HG02970 (cell line): Measurements from ENCODE around the gene COPZ1.
"Not testable (repeated sequence)": the region's sequence is repeated elsewhere in the genome, so short reads cannot be mapped to it uniquely, and the experiment has no call there.

Experiments used
- ATAC-seq: cut with Tn5 transposase; IDR thresholded peaks from one replicate; pipeline ENCODE4 v1.9.1; 2021; ENCODE audit warnings: mild to moderate bottlenecking, moderate library complexity, moderate number of reproducible peaks; ENCODE audit not compliant: unreplicated experiment, low FRiP score

The COPZ1 gene, protein sequence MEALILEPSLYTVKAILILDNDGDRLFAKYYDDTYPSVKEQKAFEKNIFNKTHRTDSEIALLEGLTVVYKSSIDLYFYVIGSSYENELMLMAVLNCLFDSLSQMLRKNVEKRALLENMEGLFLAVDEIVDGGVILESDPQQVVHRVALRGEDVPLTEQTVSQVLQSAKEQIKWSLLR

DNA sequence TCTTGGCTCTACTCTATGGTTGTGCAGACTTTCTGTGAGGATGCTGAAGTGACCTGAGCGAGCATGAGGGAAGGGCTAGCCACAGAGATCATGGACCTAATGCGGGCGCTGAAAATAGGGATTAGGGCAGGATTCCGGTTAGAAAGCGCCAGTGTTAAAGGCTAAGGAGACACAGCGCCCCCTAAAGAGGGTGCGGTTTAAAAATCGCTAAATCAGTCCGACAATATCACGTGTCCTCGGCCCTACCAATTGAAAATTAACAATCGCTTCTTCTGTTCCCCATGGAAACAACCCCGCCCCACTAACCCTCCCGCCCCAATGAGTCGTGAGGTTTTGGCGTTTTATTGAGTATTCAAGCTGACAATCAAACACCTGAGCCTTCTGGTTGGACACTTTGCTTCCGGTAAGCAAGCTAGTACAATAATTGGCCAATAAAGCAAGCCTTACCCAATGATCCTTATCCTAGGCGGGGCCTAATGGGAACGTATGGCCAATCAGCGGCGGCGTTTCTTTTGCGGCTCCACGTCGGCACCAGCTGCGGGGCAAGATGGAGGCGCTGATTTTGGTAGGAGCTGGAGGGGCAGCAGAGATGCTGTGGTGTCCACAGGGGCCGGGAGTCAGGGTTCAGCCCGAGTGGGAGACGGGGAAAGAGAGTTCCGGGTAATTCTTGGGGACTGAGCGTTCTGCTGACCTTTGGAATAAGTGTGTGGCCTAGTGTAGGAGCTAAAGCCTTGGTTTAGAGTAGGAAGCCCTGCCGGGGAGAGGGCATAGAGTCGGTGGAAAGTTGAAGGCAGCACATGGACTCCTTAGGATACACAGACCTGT lies at the start of gene COPZ1:
TSS of gene COPZ1 (plus strand) at position 515 of the 825 bp plus-strand sequence. CDS start at position 548, 33 bp downstream.
- peak; percentile 98 for ATAC-seq

DNA sequence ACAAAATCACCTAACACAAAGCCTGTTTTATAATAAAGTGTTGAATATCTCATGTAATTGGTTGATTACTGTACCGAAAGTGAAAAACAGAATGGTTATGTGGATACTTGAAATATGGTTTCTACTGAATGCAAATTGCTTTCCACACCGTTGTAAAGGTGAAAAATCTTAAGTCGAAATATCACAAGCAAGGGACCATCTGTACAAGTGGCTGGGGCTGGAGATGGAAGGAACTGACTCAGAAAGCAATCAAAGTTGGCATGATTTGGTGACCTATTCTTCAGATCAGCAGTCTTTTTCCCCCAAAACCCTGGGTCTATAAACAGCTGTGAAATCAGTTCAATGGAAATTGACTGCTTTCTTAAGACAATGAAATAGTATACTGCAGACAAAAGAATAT lies 48.6 kb upstream of the COPZ1 start:
- no peak for ATAC-seq

DNA sequence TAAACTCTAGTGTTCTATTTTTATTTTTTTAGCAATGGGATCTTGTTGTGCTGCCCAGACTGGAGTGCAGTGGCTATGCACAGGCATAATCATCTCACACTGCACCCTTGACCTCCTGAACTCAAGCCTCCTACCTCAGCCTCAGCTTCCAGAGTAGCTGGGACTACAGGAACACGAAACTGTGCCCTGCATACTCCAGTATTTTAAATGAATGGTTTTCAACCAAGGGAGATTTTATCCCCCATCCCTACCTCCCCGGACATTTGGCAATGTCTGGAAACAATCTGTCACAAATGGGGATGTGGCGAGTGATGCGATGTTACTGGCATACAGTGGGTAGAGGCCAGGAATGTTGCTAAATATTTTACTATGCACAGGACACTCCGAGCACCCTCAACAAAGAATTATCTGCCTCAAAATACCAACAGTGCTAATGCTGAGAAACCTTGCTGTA lies 47.1 kb upstream of the COPZ1 start:
- no peak for ATAC-seq

DNA sequence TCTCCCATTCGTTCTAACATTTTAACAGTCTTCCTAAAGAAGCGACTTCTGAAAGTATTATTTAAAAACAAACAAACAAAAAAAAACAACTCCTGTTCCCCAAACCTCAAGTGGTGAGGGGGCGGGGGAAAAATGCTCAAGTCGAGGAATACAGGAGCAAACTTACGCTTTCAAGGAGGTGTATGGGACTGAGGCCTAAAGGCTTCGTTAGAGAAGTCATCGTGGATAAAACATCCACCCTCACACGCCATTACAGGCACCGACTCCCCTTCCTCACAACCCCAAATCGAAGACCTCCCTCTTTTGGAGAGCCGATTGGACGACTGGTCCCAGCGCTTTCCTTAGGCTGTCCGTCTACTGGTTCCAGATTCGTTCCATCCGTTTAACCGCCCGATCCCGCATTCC lies 45.7 kb upstream of the COPZ1 start:
- no peak for ATAC-seq

DNA sequence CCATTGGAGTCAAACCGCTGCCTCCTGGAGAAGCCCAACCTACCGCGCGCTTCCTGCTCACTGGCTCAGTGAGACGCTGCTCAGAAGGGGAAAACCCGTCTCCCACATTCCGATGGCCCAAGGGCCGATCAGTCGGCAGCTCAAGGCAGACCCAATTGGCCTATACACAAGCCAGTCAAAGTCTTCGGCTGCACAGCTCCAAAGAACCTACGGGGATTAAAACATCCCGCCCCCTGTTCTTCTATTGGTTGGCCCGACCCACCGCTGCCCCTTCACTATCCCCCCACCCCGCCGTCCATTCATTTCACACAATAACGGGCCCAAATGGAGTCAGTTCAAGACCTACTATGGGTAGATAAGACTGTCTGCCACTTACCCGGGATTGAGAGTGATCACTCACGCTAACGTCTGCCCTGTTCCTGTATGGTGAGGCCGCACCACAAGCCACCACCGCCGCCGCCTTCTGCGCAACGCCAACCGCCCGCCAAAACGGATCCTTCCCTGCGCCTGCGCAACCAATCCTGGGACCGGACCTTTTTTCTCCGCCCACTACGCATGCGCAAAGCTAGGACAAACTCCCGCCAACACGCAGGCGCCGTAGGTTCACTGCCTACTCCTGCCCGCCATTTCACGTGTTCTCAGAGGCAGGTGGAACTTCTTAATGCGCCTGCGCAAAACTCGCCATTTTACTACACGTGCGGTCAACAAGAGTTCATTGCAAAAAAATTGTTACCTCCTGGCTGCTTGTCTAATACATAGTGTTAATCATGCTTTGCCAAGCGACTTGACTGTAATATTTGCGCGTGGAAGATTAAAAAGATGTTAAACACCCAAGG lies 45.1 kb upstream of the COPZ1 start, which contains the start of gene CBX5:
TSS of gene CBX5 (minus strand) at position 491 of the 836 bp plus-strand sequence. CDS start 22,472 bp downstream, outside the sequence.
- peak; percentile 72 for ATAC-seq

DNA sequence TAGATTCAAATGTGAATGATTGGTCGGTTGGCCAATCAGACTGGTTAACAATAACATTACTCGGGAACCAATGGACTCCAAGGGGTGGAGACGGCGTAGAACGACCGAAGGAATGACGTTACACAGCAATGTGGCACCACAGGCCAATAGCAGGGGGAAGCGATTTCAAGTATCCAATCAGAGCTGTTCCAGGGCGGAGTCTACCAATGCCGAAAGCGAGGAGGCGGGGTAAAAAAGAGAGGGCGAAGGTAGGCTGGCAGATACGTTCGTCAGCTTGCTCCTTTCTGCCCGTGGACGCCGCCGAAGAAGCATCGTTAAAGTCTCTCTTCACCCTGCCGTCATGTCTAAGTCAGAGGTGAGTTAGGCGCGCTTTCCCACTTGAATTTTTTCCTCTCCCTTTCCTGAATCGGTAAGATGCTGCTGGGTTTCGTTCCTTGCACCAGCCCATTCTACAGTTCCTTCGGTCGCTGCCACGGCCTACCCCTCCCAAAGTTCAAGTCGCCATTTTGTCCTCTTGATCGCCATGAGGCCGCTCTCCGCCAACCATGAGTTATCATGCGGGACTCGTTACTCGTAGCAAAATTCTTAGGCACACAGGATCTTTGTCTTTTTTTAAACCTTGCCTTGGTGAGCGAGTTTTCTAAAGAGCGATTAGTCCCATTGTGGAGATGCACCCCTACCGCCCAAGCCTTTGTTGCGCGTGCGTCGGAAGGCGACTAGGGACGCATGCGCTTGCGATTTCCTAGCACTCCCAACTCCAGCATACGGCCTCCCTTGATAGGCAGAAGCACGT lies 44.3 kb upstream of the COPZ1 start, which contains the start of gene HNRNPA1:
TSS of gene HNRNPA1 (plus strand) at position 259 of the 793 bp plus-strand sequence. CDS start at position 341, 82 bp downstream.
- peak; percentile 83 for ATAC-seq

DNA sequence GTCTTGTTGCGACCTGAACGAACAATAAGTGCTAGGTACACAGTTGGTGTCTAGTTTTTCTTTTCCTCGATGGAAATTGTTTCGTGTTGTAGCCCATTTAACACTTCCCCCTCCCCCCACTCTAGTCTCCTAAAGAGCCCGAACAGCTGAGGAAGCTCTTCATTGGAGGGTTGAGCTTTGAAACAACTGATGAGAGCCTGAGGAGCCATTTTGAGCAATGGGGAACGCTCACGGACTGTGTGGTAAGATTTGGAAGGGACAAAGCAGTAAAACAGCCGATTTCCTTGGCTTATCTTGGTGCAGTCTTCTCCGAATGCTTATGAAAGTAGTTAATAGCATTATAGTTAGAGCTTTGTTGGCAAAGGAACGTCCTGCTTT lies 43.7 kb upstream of the COPZ1 start:
- ATAC-seq: not testable (repeated sequence)

DNA sequence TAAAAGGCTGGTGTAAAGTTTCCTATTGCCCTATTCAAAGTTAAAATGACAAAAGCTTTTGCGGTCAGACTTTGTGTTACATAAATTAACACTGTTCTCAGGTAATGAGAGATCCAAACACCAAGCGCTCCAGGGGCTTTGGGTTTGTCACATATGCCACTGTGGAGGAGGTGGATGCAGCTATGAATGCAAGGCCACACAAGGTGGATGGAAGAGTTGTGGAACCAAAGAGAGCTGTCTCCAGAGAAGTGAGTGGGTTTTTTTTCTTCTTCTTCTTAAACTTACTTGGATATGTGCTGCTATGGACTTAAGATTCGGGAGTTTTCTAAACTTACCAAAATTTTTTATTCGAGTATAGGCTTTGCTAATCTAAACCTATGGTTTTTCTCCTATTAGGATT lies 43.2 kb upstream of the COPZ1 start:
- not testable (repeated sequence) for ATAC-seq

DNA sequence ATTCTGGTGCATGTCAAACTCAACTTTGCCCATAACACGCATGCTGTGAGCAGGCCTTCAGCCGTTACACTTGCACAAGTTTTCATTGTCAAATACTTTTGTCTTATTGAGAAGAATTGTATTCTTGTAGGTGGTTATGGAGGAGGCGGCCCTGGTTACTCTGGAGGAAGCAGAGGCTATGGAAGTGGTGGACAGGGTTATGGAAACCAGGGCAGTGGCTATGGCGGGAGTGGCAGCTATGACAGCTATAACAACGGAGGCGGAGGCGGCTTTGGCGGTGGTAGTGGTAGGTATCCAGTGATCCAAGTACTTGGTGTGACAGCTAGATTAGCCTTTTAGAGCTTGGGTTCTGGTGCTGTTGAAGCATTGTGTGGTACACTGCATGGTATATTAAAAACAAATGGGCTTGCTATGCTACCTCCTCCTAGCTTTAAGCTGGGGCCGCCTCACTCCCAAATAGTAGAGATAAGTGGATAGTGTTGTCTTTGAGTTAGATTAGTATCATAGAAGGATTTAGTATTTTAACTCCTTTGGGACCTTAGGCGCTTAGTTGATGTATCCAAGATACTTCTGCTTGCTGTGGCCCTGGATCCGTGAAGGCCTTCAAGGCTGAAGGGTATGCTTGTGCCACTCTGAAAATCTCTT lies 41.9 kb upstream of the COPZ1 start:
- ATAC-seq: no peak

DNA sequence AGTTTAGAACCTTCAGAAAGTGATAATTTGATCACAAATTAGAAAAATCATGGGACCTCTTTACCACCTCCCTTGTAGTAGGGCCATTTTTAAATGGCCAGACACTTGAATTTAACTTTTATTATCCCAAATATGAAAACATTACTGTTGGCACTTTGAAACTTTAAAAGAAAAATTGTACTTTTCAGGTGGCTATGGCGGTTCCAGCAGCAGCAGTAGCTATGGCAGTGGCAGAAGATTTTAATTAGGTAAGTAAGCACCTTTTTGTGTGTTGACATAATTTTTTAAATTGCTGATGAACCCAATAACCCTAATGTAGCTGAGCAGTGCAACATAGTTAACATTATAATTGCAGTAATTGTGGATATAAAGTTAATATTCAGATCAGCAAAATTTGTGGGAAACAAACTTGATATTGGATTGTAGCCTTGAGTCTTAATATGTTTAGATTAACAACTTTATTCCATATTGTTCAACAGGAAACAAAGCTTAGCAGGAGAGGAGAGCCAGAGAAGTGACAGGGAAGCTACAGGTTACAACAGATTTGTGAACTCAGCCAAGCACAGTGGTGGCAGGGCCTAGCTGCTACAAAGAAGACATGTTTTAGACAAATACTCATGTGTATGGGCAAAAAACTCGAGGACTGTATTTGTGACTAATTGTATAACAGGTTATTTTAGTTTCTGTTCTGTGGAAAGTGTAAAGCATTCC lies 40.7 kb upstream of the COPZ1 start:
- ATAC-seq: not testable (repeated sequence)

DNA sequence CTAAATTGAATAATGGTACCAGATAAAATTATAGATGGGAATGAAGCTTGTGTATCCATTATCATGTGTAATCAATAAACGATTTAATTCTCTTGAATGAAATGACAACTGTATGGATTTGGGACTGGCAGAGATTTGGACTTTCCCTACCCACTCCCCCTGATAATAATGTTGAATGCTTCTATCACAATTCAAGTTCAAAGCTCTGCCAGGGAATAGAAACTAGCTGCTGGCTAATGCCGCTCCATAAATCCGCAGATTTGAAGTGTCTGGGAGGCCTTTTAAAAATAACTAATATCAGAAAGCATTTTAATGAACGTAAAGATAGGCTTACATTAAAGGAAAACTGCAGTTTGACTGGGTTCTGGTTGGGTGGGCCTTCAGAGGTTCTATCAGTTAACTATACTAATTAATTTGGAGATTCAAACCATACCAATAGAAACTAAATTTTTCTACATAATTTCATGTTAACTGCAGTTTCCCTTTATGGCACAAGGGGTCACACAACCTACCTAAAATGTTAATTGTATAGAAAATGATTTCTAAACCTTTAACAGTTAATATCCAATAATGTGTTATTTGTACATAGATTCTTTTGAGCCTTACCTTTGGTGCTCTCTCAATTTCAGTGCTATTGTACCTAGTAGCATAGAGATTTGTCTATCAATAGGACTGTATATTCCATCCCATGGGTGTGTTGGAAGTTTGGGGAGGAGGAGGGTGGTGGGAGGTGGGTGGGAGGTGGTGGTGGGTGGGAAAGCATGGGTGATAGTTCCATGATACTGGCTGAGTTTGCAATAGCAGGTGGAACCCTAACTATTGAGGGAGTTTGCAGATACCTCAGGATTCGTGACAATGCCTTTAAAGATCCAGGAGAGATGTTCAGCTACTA lies 39.5 kb upstream of the COPZ1 start:
- ATAC-seq: no peak

DNA sequence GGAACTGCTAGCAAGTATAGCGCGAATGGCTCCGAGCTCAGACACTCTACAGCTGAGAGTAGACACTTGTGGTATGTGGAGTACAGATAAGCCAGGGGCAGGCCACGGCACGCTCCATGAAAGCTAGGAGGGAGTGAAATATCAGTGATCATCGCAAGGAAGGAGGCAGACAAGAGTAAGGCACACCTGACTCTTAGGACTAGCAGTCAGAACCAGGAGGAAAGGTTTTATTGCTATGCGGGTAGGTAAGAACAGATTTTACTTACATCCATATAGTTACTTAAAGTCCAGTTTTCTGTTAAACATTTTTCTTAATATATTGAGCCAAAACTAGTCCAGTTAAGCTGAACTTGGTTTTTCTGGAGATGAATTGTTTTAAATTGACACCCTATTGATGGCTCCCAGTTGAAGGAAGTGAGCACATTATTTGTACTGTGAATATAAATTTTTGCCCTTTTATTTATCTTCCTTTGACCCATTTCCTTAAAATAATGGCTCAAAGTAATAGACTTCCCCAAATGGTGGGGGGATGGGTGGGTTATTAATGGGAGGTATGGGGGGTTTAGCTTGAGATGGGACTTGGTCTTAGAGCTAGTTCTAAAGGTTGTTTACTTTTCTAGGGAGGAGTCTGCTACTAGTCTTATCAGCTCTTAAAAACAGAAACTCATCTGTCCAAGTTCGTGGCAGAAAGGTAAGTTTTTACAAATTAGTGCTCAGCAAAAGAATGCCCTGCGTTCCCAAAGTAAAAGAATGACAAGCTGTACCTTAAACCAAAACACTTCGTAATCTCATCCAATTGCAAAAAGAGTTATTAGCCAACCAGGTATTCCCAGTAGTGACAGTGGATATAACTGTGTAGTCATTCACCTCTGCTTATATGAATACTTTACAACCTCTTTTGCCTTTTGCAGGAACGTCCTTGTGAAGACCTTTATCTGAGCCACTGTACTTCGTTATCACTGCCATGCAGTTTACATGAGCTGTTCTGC lies 38.6 kb upstream of the COPZ1 start:
- no peak for ATAC-seq

DNA sequence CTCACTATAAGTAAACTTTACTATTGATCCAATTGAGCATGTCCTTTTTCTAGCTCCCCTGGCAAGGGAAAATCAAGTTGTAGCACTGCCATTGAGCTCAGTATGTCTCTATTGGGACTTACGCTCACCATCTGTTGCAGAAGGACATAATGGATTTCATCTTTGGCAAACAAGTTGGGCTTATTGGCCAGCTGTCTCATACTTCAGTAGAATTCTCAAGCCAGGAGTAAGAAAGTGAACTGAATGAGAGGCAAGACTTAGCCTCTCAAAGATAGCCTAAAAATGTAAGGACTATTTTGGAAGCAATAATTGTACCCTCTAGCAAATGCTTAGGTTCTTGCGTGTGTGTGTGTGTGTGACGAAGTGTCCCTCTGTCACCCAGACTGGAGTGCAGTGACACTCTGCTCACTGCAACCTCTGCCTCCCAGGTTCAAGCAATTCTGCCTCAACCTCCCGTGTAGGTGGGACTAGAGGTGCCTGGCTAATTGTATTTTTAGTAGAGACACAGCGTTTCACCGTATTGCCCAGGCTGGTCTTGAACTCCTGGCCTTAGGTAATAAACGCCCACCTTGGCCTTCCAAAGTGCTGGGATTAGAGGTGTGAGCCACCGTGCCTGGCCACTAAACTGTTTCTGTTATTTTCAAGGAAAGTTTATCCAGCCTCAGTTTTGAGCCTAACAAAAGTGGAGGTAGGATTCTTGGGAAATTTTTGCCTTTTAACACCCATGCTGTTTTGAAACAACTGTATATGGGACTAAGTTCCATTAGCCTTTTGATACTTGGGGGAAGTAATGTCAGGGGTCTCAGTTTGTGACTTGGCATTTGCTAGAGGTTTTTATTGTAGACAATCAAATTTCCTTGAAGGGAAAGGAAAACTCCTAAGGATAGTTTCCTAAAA lies 37.4 kb upstream of the COPZ1 start:
- ATAC-seq: no peak

DNA sequence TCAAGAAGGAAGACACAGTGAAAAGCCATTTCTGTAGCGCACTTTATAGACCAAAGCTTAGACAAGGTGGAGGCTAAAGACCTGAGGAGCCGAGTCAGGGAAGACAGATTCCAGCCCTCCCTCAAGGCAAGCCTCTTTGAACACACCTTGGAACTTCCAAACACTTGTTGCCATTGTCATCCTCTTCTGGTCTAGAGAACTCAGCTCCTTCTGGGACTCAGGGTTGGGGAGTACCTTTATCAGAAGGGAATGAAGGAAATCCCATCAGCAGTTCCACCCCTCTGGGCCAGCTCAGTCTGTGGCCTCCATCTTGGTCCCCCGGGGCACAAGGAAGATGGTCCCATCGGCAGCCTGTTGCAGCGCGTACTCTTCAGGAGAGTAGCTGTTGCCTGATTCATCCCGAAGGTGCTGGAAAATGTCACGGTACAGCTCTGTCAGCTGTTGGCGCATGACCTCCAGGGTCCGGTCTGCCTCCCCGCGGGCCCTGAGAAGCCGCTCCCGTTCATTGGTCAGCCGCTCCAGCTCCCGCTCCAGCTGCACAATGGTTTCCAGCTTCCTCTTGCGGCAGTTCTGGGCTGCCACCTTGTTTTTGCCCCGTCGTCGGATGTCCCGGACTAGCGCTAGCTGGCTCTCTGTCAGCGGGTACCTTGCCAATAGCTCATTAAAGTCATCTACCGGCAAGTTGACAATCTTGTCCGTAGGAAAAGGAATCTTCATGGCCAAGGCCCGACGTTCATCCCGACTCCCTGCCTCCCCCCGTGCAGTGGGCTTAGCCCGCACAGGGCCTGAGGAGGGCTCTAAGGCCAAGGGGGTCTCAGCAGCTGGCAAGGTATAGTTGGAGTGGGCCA lies 32.6 kb upstream of the COPZ1 start:
- no peak for ATAC-seq

DNA sequence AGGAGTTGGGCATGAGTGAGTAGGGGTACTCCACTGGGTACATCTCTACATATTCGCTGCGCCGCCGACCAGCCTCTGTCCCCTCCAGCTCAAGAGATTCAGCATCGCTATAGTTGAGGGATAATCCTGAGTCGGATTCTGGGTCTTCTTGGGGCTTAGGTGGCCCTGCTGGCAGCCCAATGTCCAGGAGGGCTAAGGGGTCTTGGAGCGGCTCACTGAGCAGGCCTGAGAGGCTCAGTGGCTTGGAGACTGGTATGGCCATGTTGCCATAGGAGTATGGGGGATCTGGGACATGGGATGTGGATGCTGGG lies 32.0 kb upstream of the COPZ1 start:
- ATAC-seq: no peak
